GM12878 (cell line): Measurements from ENCODE around the gene EYA4. TPM values are rescaled to one million over a fixed set of nuclear protein-coding genes. Genes with fewer than 3 reads are reported as not detected.

Source experiments
- ATAC-seq: fragments of 200-7000 bp; cut with Tn5 transposase; 3 replicates; pipeline ENCODE4 v1.9.1; 2020; ENCODE audit warnings: mild to moderate bottlenecking, moderate library complexity
- BruUV-seq: library from RNA; stranded (reverse); fragments of 400-500 nt; replicated peaks from 2 replicates; lab custom pipeline; 2021; lab: Mats Ljungman, UMichigan
- CTCF ChIA-PET: fragments of 300-600 bp; sonication (Branson Sonifier 250); formaldehyde crosslinking; extraction: SDS; loops from one replicate; lab custom pipeline; 2021; ENCODE audit warnings: inconsistent platforms; lab: Yijun Ruan, JAX
- POLR2A ChIA-PET: fragments of 350-600 bp; formaldehyde crosslinking; extraction: SDS; loops from one replicate; lab custom pipeline; 2021; ENCODE audit warnings: inconsistent platforms; lab: Charles Lee
- RAD21 ChIA-PET: fragments of 300-600 bp; sonication (Branson Sonifier 250); formaldehyde crosslinking; loops from one replicate; lab custom pipeline; 2023; ENCODE audit warnings: antibody characterized with exemption; ENCODE audit not compliant: unreplicated experiment; lab: Charles Lee
- SMC1A ChIA-PET: fragments of 300-600 bp; sonication (Branson Sonifier 250); formaldehyde crosslinking; loops from one replicate; lab custom pipeline; 2023; ENCODE audit not compliant: unreplicated experiment, uncharacterized antibody; lab: Charles Lee
- DNase-seq: peaks from one replicate; pipeline ENCODE4 v3.0.0-alpha.2; 2011; ENCODE audit warnings: low read depth, low spot score
- FAIRE-seq: peaks from 3 replicates; lab custom pipeline; 2011; peaks lifted over from hg19 to GRCh38; lab: Jason Lieb, UNC
- H2AFZ ChIP-seq: 2 replicates; pipeline ENCODE4 v1.6.0; 2011; ENCODE audit warnings: low read depth, low read length, control low read depth; ENCODE audit not compliant: control insufficient read depth
- H3K27ac ChIP-seq: 2 replicates; pipeline ENCODE4 v1.5.1; 2011; ENCODE audit warnings: control low read depth; ENCODE audit not compliant: control insufficient read depth, insufficient read depth
- H3K27me3 ChIP-seq, 2 experiments: replicated peaks in 1 of 2; 2 replicates each; pipeline versions ENCODE4 v1.6.0 to v1.6.1; 2011; ENCODE audit warnings: low read length in 1 of 2; ENCODE audit not compliant: control insufficient read depth in 2 of 2, insufficient read depth in 2 of 2
- H3K36me3 ChIP-seq, 2 experiments: 2 replicates each; pipeline ENCODE4 v1.5.1; 2011; ENCODE audit warnings: low read length in 1 of 2; ENCODE audit not compliant: control insufficient read depth in 2 of 2, insufficient read depth in 2 of 2
- H3K4me1 ChIP-seq: 2 replicates; pipeline ENCODE4 v1.6.1; 2011; ENCODE audit warnings: mild to moderate bottlenecking, low read length, moderate library complexity, mixed read lengths; ENCODE audit not compliant: control insufficient read depth, insufficient read depth
- H3K4me2 ChIP-seq: 2 replicates; pipeline ENCODE4 v1.6.0; 2011; ENCODE audit warnings: control low read depth; ENCODE audit not compliant: control insufficient read depth, insufficient read depth
- H3K4me3 ChIP-seq: fragments of 200-600 bp; sonication (generic); 2 replicates; pipeline ENCODE4 v1.5.1; 2016
- H3K79me2 ChIP-seq: 2 replicates; pipeline ENCODE4 v1.6.0; 2011; ENCODE audit warnings: low read length; ENCODE audit not compliant: control insufficient read depth, insufficient read depth
- H3K9ac ChIP-seq: 2 replicates; pipeline ENCODE4 v1.8.0; 2011; ENCODE audit warnings: low read length, control low read depth, mixed read lengths; ENCODE audit not compliant: control insufficient read depth, insufficient read depth
- H3K9me3 ChIP-seq: replicated peaks from 3 replicates; pipeline ENCODE4 v1.5.1; 2011; ENCODE audit warnings: mild to moderate bottlenecking, low read length; ENCODE audit not compliant: control insufficient read depth, insufficient read depth
- H4K20me1 ChIP-seq: 2 replicates; pipeline ENCODE4 v1.6.0; 2011; ENCODE audit not compliant: control insufficient read depth, insufficient read depth
- BCLAF1 ChIP-seq: fragments of 450-650 bp; IDR thresholded peaks from 2 replicates; pipeline ENCODE4 v1.6.1; 2017; ENCODE audit warnings: antibody characterized with exemption, mild to moderate bottlenecking, moderate library complexity
- CEBPZ ChIP-seq: fragments of 150-350 bp; IDR thresholded peaks from 2 replicates; pipeline ENCODE4 v1.6.1; 2016; ENCODE audit warnings: low read depth, low read length
- CREB1 ChIP-seq: IDR thresholded peaks from 2 replicates; pipeline ENCODE4 v1.6.1; 2012; ENCODE audit warnings: low read depth, mild to moderate bottlenecking, inconsistent platforms
- MTA2 ChIP-seq: fragments of 450-650 bp; IDR thresholded peaks from 2 replicates; pipeline ENCODE4 v1.6.1; 2016; ENCODE audit warnings: low read depth, mild to moderate bottlenecking, moderate library complexity
- NR2F1 ChIP-seq: fragments of 450-650 bp; conservative IDR thresholded peaks from 2 replicates; pipeline ENCODE4 v1.6.1; 2017; ENCODE audit warnings: mild to moderate bottlenecking
- RB1 ChIP-seq: fragments of 450-650 bp; formaldehyde crosslinking; IDR thresholded peaks from 2 replicates; pipeline ENCODE4 v1.6.1; 2017; ENCODE audit warnings: mild to moderate bottlenecking, borderline replicate concordance
- RCOR1 ChIP-seq: conservative IDR thresholded peaks from 2 replicates; pipeline ENCODE4 v1.6.1; 2012; ENCODE audit warnings: low read depth, low read length, improper control_type of control experiment
- ZNF592 ChIP-seq: fragments of 450-650 bp; IDR thresholded peaks from 2 replicates; pipeline ENCODE4 v1.6.1; 2017; ENCODE audit warnings: mild to moderate bottlenecking, moderate library complexity
- ZZZ3 ChIP-seq: IDR thresholded peaks from 2 replicates; pipeline ENCODE4 v1.6.1; 2011; ENCODE audit warnings: low read depth; ENCODE audit not compliant: control insufficient read depth, insufficient read length
- WGBS: methylation state at CpG from one replicate; pipeline ENCODE4 v1.1.6; 2016; ENCODE audit warnings: low lambda C conversion rate; ENCODE audit not compliant: insufficient replicate concordance, insufficient coverage; ENCODE audit errors: missing lambda C conversion rate; 5-methylcytosine and 5-hydroxymethylcytosine counted together
- in situ Hi-C: fragments of 300-500 bp; cut with MboI; formaldehyde crosslinking; loops from 9 replicates; pipeline ENCODE4 v1.14.3; 2018; ENCODE audit warnings: mixed read lengths
- intact Hi-C: fragments of 100-400 bp; cut with micrococcal nuclease; formaldehyde crosslinking; loops from one replicate; pipeline ENCODE4 v1.14.2; 2022; ENCODE audit not compliant: unreplicated experiment
- polyA plus RNA-seq, 11 experiments: library from polyadenylated mRNA; depleted of rRNA in 4 of 11; unstranded in 6 of 11; stranded (reverse) in 5 of 11; fragments of >200 nt; fragmentation: Nextera tagmentation in 4 of 11; fragmentation: Illumina TruSeq in 1 of 11; extraction: Ambion mirVana in 4 of 11; extraction: Trizol in 1 of 11; gene quantifications; 1 replicate in 1 of 11; 2 replicates in 10 of 11; pipeline versions ENCODE4 v1.2.1 to v1.2.3, GENCODE V29; 2011 to 2016; ENCODE audit warnings: inconsistent platforms in 2 of 11, missing spikeins in 2 of 11, low read depth in 1 of 11
- total RNA-seq, 4 experiments: library from RNA; depleted of rRNA in 3 of 4; stranded (reverse); fragments of >200 nt in 3 of 4; fragmentation: Illumina TruSeq in 1 of 4; extraction: Trizol in 1 of 4; gene quantifications; 2 replicates each; pipeline versions ENCODE4 v1.2.1 to v1.2.3, GENCODE V29; 2013 to 2021
- TF ChIP-seq, protein P1 (sequence below): fragments of 450-650 bp; IDR thresholded peaks from 2 replicates; pipeline ENCODE4 v1.6.1; 2017; ENCODE audit warnings: mild to moderate bottlenecking

The EYA4 gene
- total and polyA plus RNA-seq, 10 of the 15 experiments (the other 5 are each of a cell fraction or from before 2014, with no cell fraction given) = 0.02 TPM; not detected in 9

DNA sequence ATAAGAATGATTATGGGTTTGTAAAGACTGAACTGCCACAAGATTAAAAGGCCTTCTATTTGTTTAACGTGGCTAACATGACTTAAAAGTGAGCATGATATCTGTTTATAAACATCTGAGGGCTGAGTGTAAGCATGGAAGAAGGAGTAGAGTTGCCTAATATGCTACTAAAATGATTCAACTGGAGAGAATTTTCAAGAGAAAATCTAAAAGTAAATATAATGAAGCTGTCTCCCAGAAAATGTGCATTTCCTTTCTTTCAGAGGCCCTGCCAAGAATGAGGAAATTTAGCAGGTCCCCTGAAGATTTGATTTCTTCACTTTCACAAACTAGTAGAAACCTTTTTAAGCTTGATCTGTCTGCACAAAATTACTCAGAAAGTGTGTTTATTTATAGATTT is 4.2 kb upstream of the EYA4 start (continued):
- TF ChIP-seq BCLAF1 (no peak), RCOR1 (no peak), MTA2 (no peak)
- TF ChIP-seq, protein P1, sequence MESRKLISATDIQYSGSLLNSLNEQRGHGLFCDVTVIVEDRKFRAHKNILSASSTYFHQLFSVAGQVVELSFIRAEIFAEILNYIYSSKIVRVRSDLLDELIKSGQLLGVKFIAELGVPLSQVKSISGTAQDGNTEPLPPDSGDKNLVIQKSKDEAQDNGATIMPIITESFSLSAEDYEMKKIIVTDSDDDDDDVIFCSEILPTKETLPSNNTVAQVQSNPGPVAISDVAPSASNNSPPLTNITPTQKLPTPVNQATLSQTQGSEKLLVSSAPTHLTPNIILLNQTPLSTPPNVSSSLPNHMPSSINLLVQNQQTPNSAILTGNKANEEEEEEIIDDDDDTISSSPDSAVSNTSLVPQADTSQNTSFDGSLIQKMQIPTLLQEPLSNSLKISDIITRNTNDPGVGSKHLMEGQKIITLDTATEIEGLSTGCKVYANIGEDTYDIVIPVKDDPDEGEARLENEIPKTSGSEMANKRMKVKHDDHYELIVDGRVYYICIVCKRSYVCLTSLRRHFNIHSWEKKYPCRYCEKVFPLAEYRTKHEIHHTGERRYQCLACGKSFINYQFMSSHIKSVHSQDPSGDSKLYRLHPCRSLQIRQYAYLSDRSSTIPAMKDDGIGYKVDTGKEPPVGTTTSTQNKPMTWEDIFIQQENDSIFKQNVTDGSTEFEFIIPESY = no peak
- TF ChIP-seq, all 136 proteins: peak for 0

GRCh38 chr6:133240511-133241085 is 559 bp upstream of the EYA4 start:
- no peaks in the 10 kb centered on the region for H3K36me3 ChIP-seq
- peaks cover 6 to 12% of the 10 kb centered on the region in 2 experiments for H3K27me3 ChIP-seq
- POLR2A ChIA-PET = no interaction called here
- H3K4me1 ChIP-seq = no peaks in the 10 kb centered on the region
- ATAC-seq (no peak), DNase-seq (no peak), FAIRE-seq (no peak)
- intact Hi-C loops = no loop called here
- CTCF ChIA-PET = no interaction called here
- no peaks in the 10 kb centered on the region for H3K9me3 ChIP-seq
- RAD21 ChIA-PET = no interaction called here
- H3K27ac ChIP-seq = no peak overlapping the region
- 23% methylated on average over 22 of the region's 37 CpGs for WGBS
- H3K4me3 ChIP-seq = no peak overlapping the region
- no peak overlapping the region for H3K9ac ChIP-seq
- BruUV-seq = no TSS peak
- H4K20me1 ChIP-seq = no peaks in the 10 kb centered on the region
- SMC1A ChIA-PET = no interaction called here
- H3K4me2 ChIP-seq = no peak overlapping the region
- in situ Hi-C loops = no loop called here
- no peaks in the 10 kb centered on the region for H3K79me2 ChIP-seq
- no peak overlapping the region for H2AFZ ChIP-seq
- TF ChIP-seq RB1 = no peak
- TF ChIP-seq CREB1 = no peak
- no peak for TF ChIP-seq NR2F1
- TF ChIP-seq ZZZ3 = no peak
- TF ChIP-seq CEBPZ = no peak
- no peak for TF ChIP-seq ZNF592
